ENCODE measurements around the gene CPNE1. TPM values are rescaled to one million over a fixed set of nuclear protein-coding genes. Genes with fewer than 3 reads are reported as not detected.
"Not testable (repeated sequence)": the region's sequence is repeated elsewhere in the genome, so short reads cannot be mapped to it uniquely, and the experiment has no call there.

Gene CPNE1
- total RNA-seq, result 100 to 1,000 TPM; 242 to 253 TPM

GRCh38 chr20:35664466-35665206 is at the start of gene CPNE1, which contains the start of gene RBM12:
CPNE1 (minus strand) TSS chr20:35664900; CDS start chr20:35632923, 31,977 bp downstream.
RBM12 (minus strand) TSS chr20:35664900; CDS start chr20:35655322, 9,578 bp downstream.
- Mint-ChIP-seq H3K36me3 (peaks cover 25% of the 10 kb centered on the region), H3K9me3 (no peaks in the 10 kb centered on the region), H3K4me1 (ENCODE audit: low read depth) (peaks cover 40% of the 10 kb centered on the region), H3K27me3 (no peaks in the 10 kb centered on the region), H3K27ac (peak within 1 kb of the TSS; percentile 98), H3K4me3 (peak within 1 kb of the TSS; percentile 91)
- intact Hi-C loops (cut with micrococcal nuclease), result loop anchor here (2.0 to 5.0 kb wide), 6 partner anchors 34 to 362 kb away; partner anchors contain the start of genes CEP250, ERGIC3, NFS1 and PHF20
- ChIA-PET CTCF (interaction anchor here (0.8 to 6.3 kb wide), 5 partner anchors 35 to 289 kb away, joined by 3 to 70 read pairs (median 5); partner anchors contain the start of genes NFS1, ROMO1, SCAND1 and SPAG4), POLR2A (interaction anchor here (0.8 to 6.8 kb wide), 13 partner anchors 9 to 290 kb away, joined by 3 to 93 read pairs (median 6); partner anchors contain the start of genes CEP250, PHF20, RBM39 and SCAND1)
- peak; percentile 96 for DNase-seq

- no peak for DNase-seq
- ChIA-PET CTCF (no interaction called here), POLR2A (interaction anchor here (0.7 to 4.8 kb wide), 2 partner anchors 12 to 239 kb away, joined by 3 to 27 read pairs; no protein-coding TSS in a partner anchor)
- Mint-ChIP-seq H3K36me3 (peaks cover 63% of the 10 kb centered on the region), H3K27me3 (no peaks in the 10 kb centered on the region), H3K4me1 (ENCODE audit: low read depth) (peaks cover 61% of the 10 kb centered on the region), H3K4me3 (no peak overlapping the region), H3K9me3 (no peaks in the 10 kb centered on the region), H3K27ac (peak overlapping the region; percentile 54)
- intact Hi-C loops (cut with micrococcal nuclease), result no loop called here
Measured at GRCh38 chr20:35714127-35714526, 49.4 kb upstream of the CPNE1 start.

- H3K27me3 Mint-ChIP-seq; H3K9me3 Mint-ChIP-seq; H3K4me3 Mint-ChIP-seq; CTCF ChIA-PET; DNase-seq; intact Hi-C loops (cut with micrococcal nuclease): not testable (repeated sequence)
- POLR2A ChIA-PET, result interaction anchor here (0.6 to 4.8 kb wide), 3 partner anchors 11 to 1148 kb away, joined by 3 to 27 read pairs (median 3); no protein-coding TSS in a partner anchor
- Mint-ChIP-seq H3K27ac (peak overlapping the region; percentile 55), H3K36me3 (peaks cover 61% of the 10 kb centered on the region), H3K4me1 (ENCODE audit: low read depth) (peaks cover 62% of the 10 kb centered on the region)
Measured at GRCh38 chr20:35713120-35713519, 48.4 kb upstream of the CPNE1 start.

- Mint-ChIP-seq H3K27ac (peak overlapping the region; percentile 83), H3K36me3 (peaks cover 56% of the 10 kb centered on the region), H3K9me3 (no peaks in the 10 kb centered on the region), H3K4me1 (ENCODE audit: low read depth) (peaks cover 56% of the 10 kb centered on the region), H3K27me3 (no peaks in the 10 kb centered on the region), H3K4me3 (peak overlapping the region; percentile 28)
- intact Hi-C loops (cut with micrococcal nuclease), result loop anchor here (2.0 kb wide), 2 partner anchors 31 to 51 kb away; partner anchors contain the start of gene RBM39
- ChIA-PET CTCF (interaction anchor here (0.8 to 1.6 kb wide), 5 partner anchors 8 to 31 kb away, joined by 3 to 7 read pairs (median 5); partner anchors contain the start of genes NFS1, RBM39 and ROMO1), POLR2A (interaction anchor here (1.0 to 4.8 kb wide), 8 partner anchors 8 to 242 kb away, joined by 3 to 27 read pairs (median 7); partner anchors contain the start of genes PHF20, RBM39 and SCAND1)
- DNase-seq, result no peak
Measured at GRCh38 chr20:35711588-35712209, 47.0 kb upstream of the CPNE1 start.

GRCh38 chr20:35710884-35711587 is 46.3 kb upstream of the CPNE1 start:
- Mint-ChIP-seq H3K36me3 (peaks cover 54% of the 10 kb centered on the region), H3K4me1 (ENCODE audit: low read depth) (peaks cover 56% of the 10 kb centered on the region), H3K9me3 (no peaks in the 10 kb centered on the region), H3K27ac (peak overlapping the region; percentile 83), H3K4me3 (no peak overlapping the region), H3K27me3 (no peaks in the 10 kb centered on the region)
- CTCF ChIA-PET, result interaction anchor here (0.8 to 1.6 kb wide), 5 partner anchors 9 to 31 kb away, joined by 3 to 7 read pairs (median 5); partner anchors contain the start of genes NFS1, RBM39 and ROMO1
- intact Hi-C loops (cut with micrococcal nuclease), result loop anchor here (2.0 kb wide), 2 partner anchors 32 to 50 kb away; partner anchors contain the start of gene RBM39
- POLR2A ChIA-PET, result interaction anchor here (0.8 to 4.8 kb wide), 8 partner anchors 9 to 61 kb away, joined by 3 to 27 read pairs (median 7); partner anchors contain the start of genes PHF20 and RBM39
- DNase-seq, result no peak

- no peaks in the 10 kb centered on the region for H3K9me3 Mint-ChIP-seq
- H3K27ac Mint-ChIP-seq, result peak overlapping the region; percentile 23
- no peaks in the 10 kb centered on the region for H3K27me3 Mint-ChIP-seq
- H3K4me1 Mint-ChIP-seq (ENCODE audit: low read depth), result peaks cover 50% of the 10 kb centered on the region
- ChIA-PET CTCF (interaction anchor here (0.9 to 1.5 kb wide), 2 partner anchors 32 to 46 kb away, joined by 3 to 7 read pairs; partner anchors contain the start of genes CPNE1, RBM12 and RBM39), POLR2A (interaction anchor here (0.8 kb wide), 1 partner anchor 29 kb away, joined by 3 read pairs; no protein-coding TSS in a partner anchor)
- no peak overlapping the region for H3K4me3 Mint-ChIP-seq
- intact Hi-C loops (cut with micrococcal nuclease), result loop anchor here (2.0 kb wide), 2 partner anchors 33 to 49 kb away; partner anchors contain the start of gene RBM39
- peaks cover 56% of the 10 kb centered on the region for H3K36me3 Mint-ChIP-seq
- no peak for DNase-seq
Measured at GRCh38 chr20:35710039-35710438, 45.3 kb upstream of the CPNE1 start.

GRCh38 chr20:35709259-35709658 is 44.6 kb upstream of the CPNE1 start:
- POLR2A ChIA-PET, result interaction anchor here (0.7 kb wide), 1 partner anchor 33 kb away, joined by 3 read pairs; no protein-coding TSS in a partner anchor
- H3K27me3 Mint-ChIP-seq, result no peaks in the 10 kb centered on the region

GRCh38 chr20:35708502-35708901 is 43.8 kb upstream of the CPNE1 start:
- Mint-ChIP-seq H3K27ac (no peak overlapping the region), H3K9me3 (no peaks in the 10 kb centered on the region), H3K36me3 (peaks cover 65% of the 10 kb centered on the region), H3K4me1 (ENCODE audit: low read depth) (peaks cover 49% of the 10 kb centered on the region), H3K27me3 (no peaks in the 10 kb centered on the region), H3K4me3 (no peak overlapping the region)
- CTCF ChIA-PET, result no interaction called here
- DNase-seq, result no peak
- POLR2A ChIA-PET, result no interaction called here
- intact Hi-C loops (cut with micrococcal nuclease), result no loop called here

More at GRCh38 chr20:35709259-35709658, 44.6 kb upstream of the CPNE1 start:
- Mint-ChIP-seq H3K27ac (peak overlapping the region; percentile 61), H3K9me3 (no peaks in the 10 kb centered on the region), H3K4me3 (no peak overlapping the region), H3K36me3 (peaks cover 61% of the 10 kb centered on the region), H3K4me1 (ENCODE audit: low read depth) (peaks cover 53% of the 10 kb centered on the region)
- DNase-seq, result no peak
- CTCF ChIA-PET, result interaction anchor here (0.9 kb wide), 1 partner anchor 45 kb away, joined by 3 read pairs; the partner anchor contains the start of genes CPNE1 and RBM12
- intact Hi-C loops (cut with micrococcal nuclease), result no loop called here

GRCh38 chr20:35706591-35707529 is 42.2 kb upstream of the CPNE1 start:
- H3K4me3 Mint-ChIP-seq; intact Hi-C loops (cut with micrococcal nuclease); POLR2A ChIA-PET; CTCF ChIA-PET; DNase-seq; H3K9me3 Mint-ChIP-seq; H3K27me3 Mint-ChIP-seq; H3K27ac Mint-ChIP-seq: not testable (repeated sequence)
- Mint-ChIP-seq H3K4me1 (ENCODE audit: low read depth) (peaks cover 44% of the 10 kb centered on the region), H3K36me3 (peaks cover 69% of the 10 kb centered on the region)

- H3K4me3 Mint-ChIP-seq; POLR2A ChIA-PET; H3K27me3 Mint-ChIP-seq; H3K27ac Mint-ChIP-seq; intact Hi-C loops (cut with micrococcal nuclease); H3K9me3 Mint-ChIP-seq; DNase-seq: not testable (repeated sequence)
- peaks cover 40% of the 10 kb centered on the region for H3K4me1 Mint-ChIP-seq (ENCODE audit: low read depth)
- H3K36me3 Mint-ChIP-seq, result peaks cover 64% of the 10 kb centered on the region
- CTCF ChIA-PET, result interaction anchor here (1.7 kb wide), 1 partner anchor 25 kb away, joined by 6 read pairs; no protein-coding TSS in a partner anchor
Measured at GRCh38 chr20:35705894-35706293, 41.2 kb upstream of the CPNE1 start.

Data from activated CD4-positive, alpha-beta memory T cell treated with anti-CD3 and anti-CD28 coated beads for 36 hours (primary cell).